SW 1271 (cell line): ENCODE data around the gene ADGRD2.

Experiments
- DNase-seq, 2 experiments: peaks; one replicate each; lab custom pipeline; 2025; lab: John Stamatoyannopoulos, UW

The ADGRD2 gene

DNA sequence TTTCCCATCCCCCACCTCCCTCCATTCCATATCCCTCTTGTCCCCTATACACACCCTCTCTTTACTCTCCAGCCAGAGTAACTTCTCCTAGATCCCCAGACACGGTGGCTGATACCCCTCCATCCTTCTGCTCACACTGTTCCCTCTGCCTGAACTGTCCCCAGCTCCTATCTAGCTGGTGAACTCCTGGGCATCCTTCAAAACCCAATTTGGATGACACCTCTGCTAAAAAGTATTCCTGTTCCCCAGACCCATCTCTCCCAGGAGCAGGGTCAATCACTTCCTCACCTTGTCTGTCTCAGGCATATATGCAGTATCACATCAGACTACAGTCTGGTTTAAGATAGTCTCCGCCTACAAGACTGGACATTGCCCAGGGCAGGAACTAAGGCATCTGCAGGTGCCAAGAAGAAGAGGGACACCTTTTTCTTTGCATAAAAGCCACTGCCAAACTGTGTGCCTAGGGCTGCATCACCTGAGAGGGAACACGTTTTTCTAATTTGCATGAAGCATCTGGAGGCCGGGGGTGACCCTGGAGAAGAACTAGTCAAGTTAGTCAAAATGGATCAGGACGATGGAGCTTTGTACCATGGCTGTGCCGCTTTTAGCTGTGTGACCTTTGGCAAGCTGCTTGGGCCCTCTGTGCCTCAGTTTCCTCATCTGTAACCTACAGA is 29.8 kb downstream of the ADGRD2 start:
- DNase-seq = no peak

DNA sequence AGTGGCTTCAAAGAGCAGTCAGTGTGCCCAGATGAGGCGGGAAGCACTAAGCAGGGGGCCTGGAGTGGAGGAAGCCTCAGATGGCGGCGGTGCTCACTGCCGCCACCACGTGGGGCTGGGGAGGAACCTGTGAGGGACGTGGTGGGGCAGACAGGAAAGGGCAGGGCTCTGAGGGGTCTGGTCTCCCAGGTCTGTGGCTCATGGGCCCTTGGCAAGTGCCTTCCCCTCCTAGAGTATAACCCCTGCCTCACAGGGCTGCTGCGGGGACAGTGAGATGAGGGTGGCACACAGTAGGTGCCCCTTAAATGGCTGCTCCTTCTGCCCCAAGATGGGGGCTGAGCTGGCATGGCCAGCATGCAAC is 30.4 kb downstream of the ADGRD2 start:
- DNase-seq = no peak

DNA sequence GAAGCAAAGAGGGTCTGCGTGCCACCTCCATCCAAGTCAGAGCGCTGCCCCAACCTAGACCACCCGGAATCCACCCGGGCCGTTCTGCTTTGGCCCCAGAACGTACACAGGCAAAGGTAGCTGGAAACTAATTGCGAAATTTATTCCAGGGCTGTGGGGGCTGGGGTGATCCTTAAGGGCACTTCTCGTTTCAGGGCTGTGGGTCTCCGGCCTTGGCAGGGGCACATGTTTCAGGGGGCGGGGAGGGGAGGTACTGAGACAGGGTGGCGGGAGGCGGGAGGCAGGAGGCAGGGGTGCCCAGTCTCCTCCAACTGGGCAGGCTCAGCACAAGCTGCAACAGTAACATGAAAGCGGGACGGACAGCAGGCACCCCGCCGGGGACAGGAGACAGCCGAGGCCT is 30.9 kb downstream of the ADGRD2 start:
- no peak for DNase-seq

GRCh38 chr9:124482431-124483031 is 32.3 kb downstream of the ADGRD2 start:
- no peak for DNase-seq

DNA sequence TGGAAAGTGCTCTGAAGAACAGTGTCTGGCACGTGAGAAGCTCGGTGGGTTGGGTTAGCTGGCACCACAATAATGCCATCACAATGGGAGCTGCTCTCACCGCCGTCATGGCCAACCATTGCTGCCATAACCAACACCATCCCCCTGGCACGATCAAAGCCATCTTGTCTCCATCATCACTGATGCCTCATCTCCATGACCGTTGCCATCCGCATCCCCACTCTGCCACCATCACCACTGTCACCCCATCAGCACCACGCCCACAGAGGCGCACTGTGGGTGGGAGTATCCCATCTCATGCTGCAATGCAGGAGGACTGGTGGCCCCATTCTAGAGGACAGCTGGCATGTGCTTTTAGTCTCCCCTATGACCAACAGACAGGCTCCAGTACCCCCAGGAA is 33.2 kb downstream of the ADGRD2 start:
- DNase-seq = no peak

DNA sequence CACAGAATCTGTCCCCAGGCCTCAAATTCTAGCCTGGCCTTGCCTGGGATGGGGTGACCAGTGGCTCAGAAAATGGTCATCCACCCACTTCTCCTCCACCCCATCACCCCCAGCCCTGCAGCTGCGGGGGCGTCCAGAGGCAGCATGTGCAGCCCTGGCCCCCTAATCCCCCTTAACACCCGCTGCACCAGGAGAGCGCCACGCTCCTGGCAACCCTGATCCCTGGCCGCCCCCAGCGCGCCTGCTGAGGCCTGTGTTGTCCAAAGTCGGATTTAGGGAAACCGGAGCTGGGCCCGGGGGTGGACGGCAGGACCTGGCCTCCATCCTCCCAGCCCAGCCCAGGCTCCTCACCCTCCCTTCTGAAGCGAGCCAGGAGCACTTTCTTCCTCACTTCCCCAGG is 35.0 kb downstream of the ADGRD2 start:
- DNase-seq = no peak

DNA sequence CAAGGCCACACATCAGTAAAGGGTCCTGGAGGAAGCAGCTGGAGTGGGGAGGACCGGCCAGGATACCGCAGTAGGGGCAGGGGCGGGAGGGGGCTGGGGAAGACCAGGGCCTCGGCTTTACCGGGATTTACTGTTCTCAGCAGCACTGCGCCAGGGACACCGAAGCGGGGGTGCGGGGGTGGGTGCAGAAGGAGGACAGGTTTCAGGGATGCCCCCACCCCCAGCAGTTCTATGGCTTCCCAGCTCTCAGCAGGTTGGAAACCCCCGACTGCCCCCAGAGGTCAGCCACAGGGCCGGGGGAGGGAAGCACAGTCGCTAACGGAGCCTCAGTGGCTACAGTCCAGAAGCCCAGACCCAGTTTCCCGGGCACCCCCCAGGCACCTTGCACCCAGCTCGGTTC is 35.7 kb downstream of the ADGRD2 start:
- no peak for DNase-seq

- no peak for DNase-seq
Observed at GRCh38 chr9:124486778-124487259, 36.6 kb downstream of the ADGRD2 start.

- DNase-seq = no peak
Observed at GRCh38 chr9:124487260-124488182, 37.3 kb downstream of the ADGRD2 start.

- no peak for DNase-seq
Observed at GRCh38 chr9:124488641-124489210, 38.5 kb downstream of the ADGRD2 start.

DNA sequence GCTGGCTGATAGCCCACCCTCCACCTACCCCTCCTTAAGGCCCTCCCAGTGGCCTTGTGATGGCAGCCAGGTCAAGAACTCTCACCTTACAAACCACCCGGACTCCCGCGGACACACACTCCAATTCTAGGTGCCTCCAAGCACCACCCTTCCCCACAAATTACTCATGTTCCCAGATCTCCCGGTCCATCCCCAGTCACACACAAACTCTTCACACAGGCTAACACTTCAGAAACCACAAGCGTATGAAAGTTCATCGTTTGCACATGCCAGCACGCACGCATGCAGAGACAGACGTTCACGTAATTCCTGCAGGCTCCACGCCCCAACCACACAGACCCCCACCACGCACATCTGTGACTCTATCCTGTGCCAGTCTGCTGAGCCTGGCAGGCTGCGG is 39.0 kb downstream of the ADGRD2 start:
- no peak for DNase-seq

GRCh38 chr9:124490004-124490403 is 39.8 kb downstream of the ADGRD2 start:
- no peak for DNase-seq

GRCh38 chr9:124491049-124491975 is 41.1 kb downstream of the ADGRD2 start:
- no peak for DNase-seq

GRCh38 chr9:124492818-124493217 is 42.6 kb downstream of the ADGRD2 start:
- no peak for DNase-seq

- DNase-seq = no peak
Observed at GRCh38 chr9:124493218-124493617, 43.0 kb downstream of the ADGRD2 start.

GRCh38 chr9:124493794-124494479 is 43.7 kb downstream of the ADGRD2 start:
- DNase-seq = no peak

DNA sequence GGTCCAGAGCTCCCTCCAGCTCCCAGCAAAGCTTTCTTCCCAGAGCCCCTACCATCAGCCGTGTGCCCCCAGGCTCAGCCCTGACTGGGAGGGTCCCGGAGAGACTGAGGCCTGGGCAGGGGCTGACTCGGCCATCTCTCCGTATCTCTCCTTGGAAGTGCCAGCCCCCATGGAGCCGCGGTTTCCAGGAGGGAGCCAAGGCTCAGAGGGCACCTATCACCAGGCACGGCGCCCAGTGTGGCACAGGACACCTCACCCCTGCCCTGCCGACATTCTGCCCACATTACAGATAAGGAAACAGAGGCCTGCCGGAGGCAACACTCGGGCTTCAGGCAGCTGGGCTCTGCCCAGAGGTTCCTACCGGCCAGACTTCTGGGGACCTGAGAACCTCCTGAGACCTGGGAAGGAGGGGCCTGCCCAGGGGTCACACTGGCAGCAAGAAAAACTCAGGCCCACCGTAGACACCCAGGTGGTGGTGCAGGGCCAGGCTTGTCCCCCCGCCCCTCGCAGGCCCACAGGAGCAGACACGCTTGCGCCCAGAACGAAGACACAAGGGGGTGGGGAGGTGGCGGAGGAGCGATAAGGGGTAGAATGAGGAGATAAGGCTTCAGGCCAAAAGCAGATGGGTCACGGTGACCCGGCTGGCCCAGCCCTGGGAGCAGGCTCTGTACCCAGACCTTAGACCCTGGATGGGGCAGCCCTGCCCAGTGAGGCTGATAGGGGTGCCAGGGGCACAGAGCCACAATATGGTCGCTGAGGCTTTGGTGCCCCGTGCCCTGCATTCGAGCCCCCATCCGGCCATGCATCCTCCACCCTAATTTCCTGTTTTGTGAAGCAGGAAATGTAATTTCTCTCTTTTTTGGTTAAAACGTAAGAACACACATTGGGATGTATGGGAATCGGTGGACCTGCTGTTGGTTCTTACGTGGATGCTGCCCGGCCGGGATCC is 45.1 kb downstream of the ADGRD2 start:
- DNase-seq = no peak

- DNase-seq = no peak
Observed at GRCh38 chr9:124496075-124496449, 45.8 kb downstream of the ADGRD2 start.

DNA sequence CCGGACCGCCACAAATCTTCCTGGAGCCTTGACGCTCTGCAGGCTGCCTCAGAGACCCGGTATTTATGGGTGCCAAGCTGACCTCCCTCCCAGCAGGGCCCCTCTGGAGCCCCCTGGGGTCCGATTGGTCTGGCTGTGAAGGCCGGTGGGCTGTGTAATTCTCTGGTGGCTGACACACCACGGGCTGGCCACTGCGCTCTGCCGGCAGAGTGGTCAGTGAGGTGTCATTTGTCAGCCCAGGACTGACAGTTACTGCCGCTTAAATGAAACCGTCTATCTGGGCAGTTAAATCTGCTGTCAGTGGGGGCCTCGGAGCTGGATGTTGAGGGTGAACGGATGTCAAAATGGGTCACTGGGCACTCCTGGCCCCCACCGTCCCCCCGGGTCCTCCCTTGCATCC is 46.2 kb downstream of the ADGRD2 start:
- no peak for DNase-seq

DNA sequence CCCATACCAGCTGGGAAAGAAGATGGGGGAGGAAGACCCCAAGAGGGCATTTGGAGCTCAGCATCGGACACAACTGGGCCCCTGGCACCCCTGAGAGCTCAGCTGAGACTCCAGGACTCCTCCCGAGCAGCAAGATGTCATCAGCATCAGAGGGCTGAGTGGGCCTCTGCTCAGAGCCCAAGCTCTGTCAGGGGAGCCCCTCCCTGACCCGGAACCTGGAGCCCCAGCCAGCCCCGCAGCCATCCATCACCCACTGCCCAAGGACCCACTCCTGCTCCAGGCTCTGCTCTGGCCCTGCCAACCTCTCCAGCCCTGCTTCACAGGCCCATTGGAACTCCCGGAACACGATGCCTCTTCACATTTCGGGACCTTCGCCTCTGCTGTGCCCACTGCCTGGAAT is 47.2 kb downstream of the ADGRD2 start:
- no peak for DNase-seq
